HepG2 (cell line): ENCODE data around the gene SCMH1. TPM values are rescaled to one million over a fixed set of nuclear protein-coding genes. Genes with fewer than 3 reads are reported as not detected.

Source experiments
- ATAC-seq: fragments of 200-7000 bp; cut with Tn5 transposase; 3 replicates; pipeline ENCODE4 v1.9.1; 2020; ENCODE audit warnings: mild to moderate bottlenecking, moderate library complexity
- BruUV-seq: library from RNA; stranded (reverse); fragments of 400-500 nt; replicated peaks from 2 replicates; lab custom pipeline; 2021; lab: Mats Ljungman, UMichigan
- CTCF ChIA-PET: fragments of 300-600 bp; formaldehyde crosslinking; extraction: SDS; loops from one replicate; lab custom pipeline; 2021; ENCODE audit warnings: low total read pairs, inconsistent platforms, low intra/inter-chr PET ratio; lab: Yijun Ruan, JAX
- POLR2A ChIA-PET: fragments of 350-600 bp; sonication (Branson Sonifier 250); formaldehyde crosslinking; loops from one replicate; lab custom pipeline; 2020; ENCODE audit warnings: antibody characterized with exemption, inconsistent platforms; lab: Yijun Ruan, JAX
- DNase-seq: peaks from one replicate; pipeline ENCODE4 v3.0.0-alpha.2; 2015; ENCODE audit warnings: low spot score
- FAIRE-seq: peaks from 3 replicates; lab custom pipeline; 2011; peaks lifted over from hg19 to GRCh38; lab: Jason Lieb, UNC
- H2AFZ ChIP-seq: one replicate; pipeline ENCODE4 v1.6.1; 2011; ENCODE audit warnings: low read length, inconsistent platforms
- H3K27ac ChIP-seq: fragments of 300-600 bp; 3 replicates; pipeline ENCODE4 v1.8.0; 2011; ENCODE audit warnings: mixed run types, mild to moderate bottlenecking, mixed read lengths, low read length, inconsistent platforms; ENCODE audit not compliant: insufficient read depth; ENCODE audit errors: extremely low read length
- H3K27me3 ChIP-seq, 2 experiments: fragments of 200-600 bp in 1 of 2; 2 replicates in 1 of 2; 3 replicates in 1 of 2; pipeline versions ENCODE4 v1.6.0 to v1.8.0; 2011; ENCODE audit warnings: low read length in 2 of 2, mild to moderate bottlenecking in 2 of 2, moderate library complexity in 2 of 2, inconsistent platforms in 1 of 2; ENCODE audit not compliant: insufficient read depth in 2 of 2, control insufficient read depth in 1 of 2
- H3K36me3 ChIP-seq, 2 experiments: fragments of 200-600 bp in 1 of 2; replicated peaks in 1 of 2; 2 replicates in 1 of 2; 3 replicates in 1 of 2; pipeline versions ENCODE4 v1.5.1 to v1.8.0; 2011; ENCODE audit warnings: low read length in 2 of 2, inconsistent platforms in 1 of 2; ENCODE audit not compliant: insufficient read depth in 2 of 2, control insufficient read depth in 1 of 2
- H3K4me1 ChIP-seq: 2 replicates; pipeline ENCODE4 v1.5.1; 2012; ENCODE audit warnings: low read length, inconsistent platforms; ENCODE audit not compliant: insufficient read depth
- H3K4me2 ChIP-seq: 2 replicates; pipeline ENCODE4 v1.6.0; 2011; ENCODE audit warnings: low read depth, low read length, inconsistent platforms
- H3K4me3 ChIP-seq, 3 experiments: fragments of 200-600 bp in 1 of 3; sonication (generic), shearing (Covaris generic) in 1 of 3; replicated peaks in 1 of 3; 2 replicates each; pipeline ENCODE4 v1.5.1; 2011 to 2016; ENCODE audit warnings: low read length in 3 of 3, inconsistent platforms in 2 of 3, low read depth in 2 of 3, mild to moderate bottlenecking in 2 of 3, control low read depth in 1 of 3, mixed read lengths in 1 of 3; ENCODE audit not compliant: insufficient read depth in 1 of 3
- H3K79me2 ChIP-seq: one replicate; pipeline ENCODE4 v1.6.1; 2011; ENCODE audit warnings: low read length, inconsistent platforms; ENCODE audit not compliant: insufficient read depth
- H3K9ac ChIP-seq: 2 replicates; pipeline ENCODE4 v1.6.0; 2011; ENCODE audit warnings: mild to moderate bottlenecking, low read depth, low read length, inconsistent platforms; ENCODE audit not compliant: insufficient read depth
- H3K9me3 ChIP-seq: 2 replicates; pipeline ENCODE4 v1.5.1; 2012; ENCODE audit warnings: mild to moderate bottlenecking, low read length
- H4K20me1 ChIP-seq: 2 replicates; pipeline ENCODE4 v1.6.0; 2011; ENCODE audit warnings: inconsistent platforms, mild to moderate bottlenecking, low read length, moderate library complexity; ENCODE audit not compliant: insufficient read depth
- HOXD1 ChIP-seq: sonication (generic); formaldehyde crosslinking; IDR thresholded peaks from 2 replicates; pipeline ENCODE4 v1.5.0; 2020; ENCODE audit warnings: missing genetic modification reagents
- KDM4B ChIP-seq: sonication (generic); formaldehyde crosslinking; IDR thresholded peaks from 2 replicates; pipeline ENCODE4 v1.4.0; 2020; ENCODE audit warnings: missing genetic modification reagents
- MTA3 ChIP-seq: sonication (generic); formaldehyde crosslinking; IDR thresholded peaks from 2 replicates; pipeline ENCODE4 v1.4.0; 2020; ENCODE audit warnings: missing genetic modification reagents
- MTF2 ChIP-seq: sonication (generic); formaldehyde crosslinking; IDR thresholded peaks from 2 replicates; pipeline ENCODE4 v1.5.0; 2020; ENCODE audit warnings: missing genetic modification reagents, borderline replicate concordance
- MYC ChIP-seq: sonication (generic); formaldehyde crosslinking; IDR thresholded peaks from 2 replicates; pipeline ENCODE4 v1.9.0; 2021; ENCODE audit warnings: missing genetic modification reagents, borderline replicate concordance
- NBN ChIP-seq: fragments of 450-650 bp; conservative IDR thresholded peaks from 2 replicates; pipeline ENCODE4 v1.6.1; 2017
- RARA ChIP-seq: IDR thresholded peaks from 2 replicates; pipeline ENCODE4 v1.6.1; 2016; ENCODE audit warnings: missing genetic modification reagents, missing compliant biosample characterization
- SIN3A ChIP-seq: IDR thresholded peaks from 2 replicates; pipeline ENCODE4 v1.6.1; 2011; ENCODE audit warnings: low read depth, mild to moderate bottlenecking, control low read depth, low read length, borderline replicate concordance
- SMAD9 ChIP-seq: sonication (generic); formaldehyde crosslinking; IDR thresholded peaks from 2 replicates; pipeline ENCODE4 v1.5.1; 2020; ENCODE audit warnings: mild to moderate bottlenecking, missing genetic modification reagents
- ZEB1 ChIP-seq: IDR thresholded peaks from 2 replicates; pipeline ENCODE4 v1.6.1; 2012; ENCODE audit warnings: mild to moderate bottlenecking, low read depth, inconsistent platforms; ENCODE audit not compliant: insufficient replicate concordance
- ZMYM4 ChIP-seq: sonication (generic); formaldehyde crosslinking; IDR thresholded peaks from 2 replicates; pipeline ENCODE4 v1.8.1; 2023; ENCODE audit warnings: mild to moderate bottlenecking, missing genetic modification reagents
- ZNF224 ChIP-seq: sonication (generic); formaldehyde crosslinking; IDR thresholded peaks from 2 replicates; pipeline ENCODE4 v1.5.0; 2020; ENCODE audit warnings: mild to moderate bottlenecking, missing genetic modification reagents
- ZNF383 ChIP-seq: sonication (generic); formaldehyde crosslinking; IDR thresholded peaks from 2 replicates; pipeline ENCODE4 v1.4.0; 2020; ENCODE audit warnings: missing genetic modification reagents, mild to moderate bottlenecking, borderline replicate concordance
- ZNF629 ChIP-seq: sonication (generic); formaldehyde crosslinking; conservative IDR thresholded peaks from 2 replicates; pipeline ENCODE4 v1.5.0; 2020; ENCODE audit warnings: missing genetic modification reagents
- ZNF740 ChIP-seq: sonication (generic); formaldehyde crosslinking; IDR thresholded peaks from 2 replicates; pipeline ENCODE4 v1.4.0; 2020; ENCODE audit warnings: missing genetic modification reagents
- WGBS: methylation state at CpG from one replicate; pipeline ENCODE4 v1.1.6; 2017; ENCODE audit warnings: low lambda C conversion rate; 5-methylcytosine and 5-hydroxymethylcytosine counted together
- in situ Hi-C: cut with HindIII; loops from 2 replicates; pipeline ENCODE4 v1.10.0; 2017; ENCODE audit warnings: low pct_unique_long_range_greater_than_20kb; ENCODE audit not compliant: extremely low pct_ligation_motif_present
- intact Hi-C: fragments of 100-400 bp; cut with micrococcal nuclease; formaldehyde crosslinking; loops from one replicate; pipeline ENCODE4 v1.10.0; 2022; ENCODE audit not compliant: unreplicated experiment
- polyA plus RNA-seq, 8 experiments: library from polyadenylated mRNA; depleted of rRNA in 3 of 8; stranded (reverse) in 7 of 8; unstranded in 1 of 8; fragments of >200 nt; fragmentation: Illumina TruSeq in 4 of 8; extraction: Trizol in 4 of 8; gene quantifications; 2 replicates each; pipeline versions ENCODE4 v1.2.1 to v1.2.3, GENCODE V29; 2011 to 2016; ENCODE audit warnings: low read depth in 4 of 8, missing spikeins in 1 of 8, mixed read lengths in 1 of 8; ENCODE audit not compliant: insufficient read depth in 1 of 8
- total RNA-seq, 5 experiments: library from RNA; depleted of rRNA; stranded (reverse); fragments of >200 nt; fragmentation: Illumina TruSeq; extraction: Trizol; gene quantifications; 2 replicates each; pipeline ENCODE4 v1.2.3, GENCODE V29; 2016; ENCODE audit warnings: low read depth in 1 of 5
- TF ChIP-seq, protein P1 (sequence below): sonication (generic); formaldehyde crosslinking; IDR thresholded peaks from 2 replicates; pipeline ENCODE4 v1.4.0; 2020; ENCODE audit warnings: missing genetic modification reagents, borderline replicate concordance
- TF ChIP-seq, protein P2 (sequence below): sonication (generic); formaldehyde crosslinking; IDR thresholded peaks from 2 replicates; pipeline ENCODE4 v1.4.0; 2020; ENCODE audit warnings: low read depth, missing genetic modification reagents
- TF ChIP-seq, protein P3 (sequence below): sonication (generic); formaldehyde crosslinking; IDR thresholded peaks from 2 replicates; pipeline ENCODE4 v1.4.0; 2020; ENCODE audit warnings: missing genetic modification reagents

Gene SCMH1
- total and polyA plus RNA-seq, 2 of the 13 experiments (the other 11 are each of a cell fraction or from before 2014, with no cell fraction given) = 41.8 to 52.6 TPM

GRCh38 chr1:40980068-40980452 is 262.0 kb downstream of the SCMH1 start:
- peaks cover 55% of the 10 kb centered on the region for H3K4me1 ChIP-seq
- peak overlapping the region; percentile 51 to 73 (median 69) for H3K4me3 ChIP-seq
- peak overlapping the region; percentile 98 for H3K27ac ChIP-seq
- POLR2A ChIA-PET = interaction anchor here (1.0 to 2.0 kb wide), 7 partner anchors 8 to 448 kb away, joined by 3 to 13 read pairs (median 4); partner anchors contain the start of genes CITED4 and ZNF684
- intact Hi-C loops (no loop called here), in situ Hi-C loops (no loop called here)
- H3K27me3 ChIP-seq = no peaks in the 10 kb centered on the region
- DNase-seq (no peak), ATAC-seq (peak; percentile 6; the same call in 2 of the 3 replicates), FAIRE-seq (no peak)
- peak overlapping the region; percentile 91 for H3K4me2 ChIP-seq
- no peaks in the 10 kb centered on the region for H3K9me3 ChIP-seq
- 0% methylated on average over 13 of the region's 50 CpGs for WGBS
- peaks cover 3 to 21% of the 10 kb centered on the region in 2 experiments for H3K36me3 ChIP-seq
- peaks cover 37% of the 10 kb centered on the region for H3K79me2 ChIP-seq
- no peak overlapping the region for H2AFZ ChIP-seq
- CTCF ChIA-PET = no interaction called here
- no TSS peak for BruUV-seq
- H4K20me1 ChIP-seq = no peaks in the 10 kb centered on the region
- H3K9ac ChIP-seq = peak overlapping the region; percentile 83
- TF ChIP-seq ZMYM4 (CRISPR knock-in tag) = no peak
- TF ChIP-seq, protein P1, sequence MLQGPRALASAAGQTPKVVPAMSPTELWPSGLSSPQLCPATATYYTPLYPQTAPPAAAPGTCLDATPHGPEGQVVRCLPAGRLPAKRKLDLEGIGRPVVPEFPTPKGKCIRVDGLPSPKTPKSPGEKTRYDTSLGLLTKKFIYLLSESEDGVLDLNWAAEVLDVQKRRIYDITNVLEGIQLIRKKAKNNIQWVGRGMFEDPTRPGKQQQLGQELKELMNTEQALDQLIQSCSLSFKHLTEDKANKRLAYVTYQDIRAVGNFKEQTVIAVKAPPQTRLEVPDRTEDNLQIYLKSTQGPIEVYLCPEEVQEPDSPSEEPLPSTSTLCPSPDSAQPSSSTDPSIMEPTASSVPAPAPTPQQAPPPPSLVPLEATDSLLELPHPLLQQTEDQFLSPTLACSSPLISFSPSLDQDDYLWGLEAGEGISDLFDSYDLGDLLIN = no peak
- no peak for TF ChIP-seq RARA (CRISPR knock-in tag)
- TF ChIP-seq SIN3A = no peak
- TF ChIP-seq ZNF740 (CRISPR knock-in tag) = peak; percentile 67; the same call in 1 of the 2 replicates
- no peak for TF ChIP-seq MYC
- TF ChIP-seq ZEB1 = no peak
- no peak for TF ChIP-seq KDM4B
- no peak for TF ChIP-seq SMAD9 (CRISPR knock-in tag)
- TF ChIP-seq MTF2 (CRISPR knock-in tag) = no peak
- no peak for TF ChIP-seq ZNF629 (CRISPR knock-in tag)
- peak; percentile 18; the same call in 1 of the 2 replicates for TF ChIP-seq ZNF224
- TF ChIP-seq, protein P2, sequence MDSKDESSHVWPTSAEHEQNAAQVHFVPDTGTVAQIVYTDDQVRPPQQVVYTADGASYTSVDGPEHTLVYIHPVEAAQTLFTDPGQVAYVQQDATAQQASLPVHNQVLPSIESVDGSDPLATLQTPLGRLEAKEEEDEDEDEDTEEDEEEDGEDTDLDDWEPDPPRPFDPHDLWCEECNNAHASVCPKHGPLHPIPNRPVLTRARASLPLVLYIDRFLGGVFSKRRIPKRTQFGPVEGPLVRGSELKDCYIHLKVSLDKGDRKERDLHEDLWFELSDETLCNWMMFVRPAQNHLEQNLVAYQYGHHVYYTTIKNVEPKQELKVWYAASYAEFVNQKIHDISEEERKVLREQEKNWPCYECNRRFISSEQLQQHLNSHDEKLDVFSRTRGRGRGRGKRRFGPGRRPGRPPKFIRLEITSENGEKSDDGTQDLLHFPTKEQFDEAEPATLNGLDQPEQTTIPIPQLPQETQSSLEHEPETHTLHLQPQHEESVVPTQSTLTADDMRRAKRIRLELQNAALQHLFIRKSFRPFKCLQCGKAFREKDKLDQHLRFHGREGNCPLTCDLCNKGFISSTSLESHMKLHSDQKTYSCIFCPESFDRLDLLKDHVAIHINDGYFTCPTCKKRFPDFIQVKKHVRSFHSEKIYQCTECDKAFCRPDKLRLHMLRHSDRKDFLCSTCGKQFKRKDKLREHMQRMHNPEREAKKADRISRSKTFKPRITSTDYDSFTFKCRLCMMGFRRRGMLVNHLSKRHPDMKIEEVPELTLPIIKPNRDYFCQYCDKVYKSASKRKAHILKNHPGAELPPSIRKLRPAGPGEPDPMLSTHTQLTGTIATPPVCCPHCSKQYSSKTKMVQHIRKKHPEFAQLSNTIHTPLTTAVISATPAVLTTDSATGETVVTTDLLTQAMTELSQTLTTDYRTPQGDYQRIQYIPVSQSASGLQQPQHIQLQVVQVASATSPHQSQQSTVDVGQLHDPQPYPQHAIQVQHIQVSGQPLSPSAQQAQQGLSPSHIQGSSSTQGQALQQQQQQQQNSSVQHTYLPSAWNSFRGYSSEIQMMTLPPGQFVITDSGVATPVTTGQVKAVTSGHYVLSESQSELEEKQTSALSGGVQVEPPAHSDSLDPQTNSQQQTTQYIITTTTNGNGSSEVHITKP (CRISPR knock-in tag) = no peak
- TF ChIP-seq MTA3 (CRISPR knock-in tag) = no peak
- TF ChIP-seq ZNF383 (CRISPR knock-in tag) = no peak
- TF ChIP-seq HOXD1 (CRISPR knock-in tag) = no peak
- no peak for TF ChIP-seq NBN
- TF ChIP-seq, protein P3, sequence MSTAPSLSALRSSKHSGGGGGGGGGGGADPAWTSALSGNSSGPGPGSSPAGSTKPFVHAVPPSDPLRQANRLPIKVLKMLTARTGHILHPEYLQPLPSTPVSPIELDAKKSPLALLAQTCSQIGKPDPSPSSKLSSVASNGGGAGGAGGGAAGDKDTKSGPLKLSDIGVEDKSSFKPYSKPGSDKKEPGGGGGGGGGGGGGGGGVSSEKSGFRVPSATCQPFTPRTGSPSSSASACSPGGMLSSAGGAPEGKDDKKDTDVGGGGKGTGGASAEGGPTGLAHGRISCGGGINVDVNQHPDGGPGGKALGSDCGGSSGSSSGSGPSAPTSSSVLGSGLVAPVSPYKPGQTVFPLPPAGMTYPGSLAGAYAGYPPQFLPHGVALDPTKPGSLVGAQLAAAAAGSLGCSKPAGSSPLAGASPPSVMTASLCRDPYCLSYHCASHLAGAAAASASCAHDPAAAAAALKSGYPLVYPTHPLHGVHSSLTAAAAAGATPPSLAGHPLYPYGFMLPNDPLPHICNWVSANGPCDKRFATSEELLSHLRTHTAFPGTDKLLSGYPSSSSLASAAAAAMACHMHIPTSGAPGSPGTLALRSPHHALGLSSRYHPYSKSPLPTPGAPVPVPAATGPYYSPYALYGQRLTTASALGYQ (CRISPR knock-in tag) = no peak
